HG02938 (cell line): ENCODE data around the gene WBP4.
A peak's percentile ranks its signal among the peaks of the same experiment; 100 is the strongest.
"Not testable (repeated sequence)": the region's sequence is repeated elsewhere in the genome, so short reads cannot be mapped to it uniquely, and the experiment has no call there.

Experiments used
- ATAC-seq: cut with Tn5 transposase; IDR thresholded peaks from one replicate; pipeline ENCODE4 v1.9.1; 2021; ENCODE audit warnings: mild to moderate bottlenecking, moderate library complexity; ENCODE audit not compliant: unreplicated experiment

The WBP4 gene, protein sequence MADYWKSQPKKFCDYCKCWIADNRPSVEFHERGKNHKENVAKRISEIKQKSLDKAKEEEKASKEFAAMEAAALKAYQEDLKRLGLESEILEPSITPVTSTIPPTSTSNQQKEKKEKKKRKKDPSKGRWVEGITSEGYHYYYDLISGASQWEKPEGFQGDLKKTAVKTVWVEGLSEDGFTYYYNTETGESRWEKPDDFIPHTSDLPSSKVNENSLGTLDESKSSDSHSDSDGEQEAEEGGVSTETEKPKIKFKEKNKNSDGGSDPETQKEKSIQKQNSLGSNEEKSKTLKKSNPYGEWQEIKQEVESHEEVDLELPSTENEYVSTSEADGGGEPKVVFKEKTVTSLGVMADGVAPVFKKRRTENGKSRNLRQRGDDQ

DNA sequence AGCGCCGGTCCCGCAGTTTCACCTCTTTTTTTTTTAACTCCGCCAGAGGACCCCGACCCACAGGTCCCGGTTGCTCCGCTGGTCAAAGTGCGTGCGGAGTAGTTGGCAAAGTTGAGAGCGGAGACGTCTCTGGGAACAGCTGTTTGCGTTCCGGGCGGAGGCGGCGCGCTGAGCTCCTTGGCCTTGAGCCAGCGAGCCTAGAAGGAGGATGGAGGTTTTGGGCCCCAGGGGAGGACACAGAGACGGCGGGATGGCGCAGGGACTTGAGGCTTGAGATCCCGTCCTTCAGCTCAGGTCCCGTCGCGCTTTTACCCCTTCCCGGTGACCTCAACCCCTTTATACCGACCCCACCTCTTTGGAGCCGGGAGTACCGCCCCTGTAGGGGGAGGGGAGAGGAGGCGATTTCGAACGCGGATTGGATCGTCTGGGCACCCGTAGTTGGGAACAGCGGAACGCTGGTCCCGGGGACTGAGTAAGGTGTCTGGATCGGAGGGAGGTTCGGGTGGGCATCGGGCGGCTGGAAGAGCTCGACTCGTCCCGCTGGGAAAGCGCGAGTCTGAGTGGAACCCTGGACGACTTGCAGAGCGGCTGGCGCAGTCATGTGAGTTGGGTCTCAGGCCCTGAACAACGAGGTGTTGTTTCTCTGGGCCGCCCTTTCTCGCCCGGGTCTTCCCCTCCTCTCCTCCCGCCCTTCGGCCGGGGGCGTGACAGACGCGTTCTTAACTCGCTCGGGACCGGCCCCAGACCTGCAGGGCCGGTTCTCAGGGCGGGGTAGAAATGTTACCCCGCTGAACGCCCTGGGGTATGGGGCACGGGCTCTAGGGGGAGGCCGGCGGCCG, at the start of gene WBP4:
TSS of gene WBP4 (plus strand) at position 435 of the 839 bp plus-strand sequence. CDS start at position 600, 165 bp downstream.
- peak; percentile 67 for ATAC-seq

DNA sequence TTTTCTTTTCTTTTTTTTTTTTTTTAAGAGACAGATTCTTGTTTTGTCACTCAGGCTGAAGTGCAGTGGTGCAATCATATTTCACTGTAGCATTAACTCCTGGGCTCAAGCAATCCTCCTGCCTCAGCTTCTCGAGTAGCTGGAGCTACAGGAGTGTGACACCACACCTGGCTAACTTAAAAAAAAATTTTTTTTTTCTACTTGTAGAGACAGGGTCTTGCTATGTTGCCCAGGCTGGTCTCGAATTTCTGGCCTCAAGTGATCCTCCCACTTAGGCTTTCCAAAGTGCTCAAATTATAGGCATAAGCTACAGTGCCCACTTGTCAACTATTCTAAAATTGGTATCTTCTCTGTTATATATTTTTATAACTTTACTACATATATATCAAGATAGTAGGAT, 48.8 kb upstream of the WBP4 start:
- ATAC-seq = no peak

DNA sequence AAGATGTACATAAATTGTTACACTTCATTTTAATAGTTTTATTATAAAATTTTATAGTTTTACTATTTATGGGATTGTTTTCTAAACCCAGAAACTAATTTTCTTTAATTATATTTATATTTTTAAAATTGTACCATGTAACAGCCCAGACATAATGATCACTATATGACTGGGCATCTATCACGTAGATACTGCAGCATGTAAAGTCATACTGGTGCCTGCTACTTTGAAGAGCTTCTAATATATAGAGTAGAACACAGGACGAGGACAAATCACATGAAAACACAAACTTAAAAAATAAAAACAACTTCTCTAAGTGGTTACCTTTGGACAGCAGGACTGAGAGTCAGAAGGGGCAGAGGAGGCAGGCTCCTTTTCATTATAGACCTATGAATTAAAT, 47.5 kb upstream of the WBP4 start:
- ATAC-seq = no peak

DNA sequence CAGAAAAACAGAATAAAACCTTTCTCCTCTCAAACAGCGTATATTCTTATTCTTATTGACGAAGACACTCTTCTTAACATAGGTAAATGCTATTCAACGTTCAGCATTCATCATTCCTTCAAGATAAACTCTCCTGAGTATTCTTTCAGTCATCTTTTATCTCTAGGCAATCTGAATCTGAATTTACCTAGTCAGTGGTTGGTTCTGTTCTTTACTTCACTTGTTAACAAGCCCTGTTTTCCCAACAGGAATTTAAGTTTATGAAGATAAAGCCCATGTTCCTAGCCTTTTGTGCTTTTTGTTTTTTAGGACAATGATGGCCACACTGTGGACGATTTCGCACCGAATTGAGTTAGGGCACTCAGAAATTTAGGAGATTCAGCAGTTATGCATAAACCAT, 45.4 kb upstream of the WBP4 start:
- no peak for ATAC-seq

DNA sequence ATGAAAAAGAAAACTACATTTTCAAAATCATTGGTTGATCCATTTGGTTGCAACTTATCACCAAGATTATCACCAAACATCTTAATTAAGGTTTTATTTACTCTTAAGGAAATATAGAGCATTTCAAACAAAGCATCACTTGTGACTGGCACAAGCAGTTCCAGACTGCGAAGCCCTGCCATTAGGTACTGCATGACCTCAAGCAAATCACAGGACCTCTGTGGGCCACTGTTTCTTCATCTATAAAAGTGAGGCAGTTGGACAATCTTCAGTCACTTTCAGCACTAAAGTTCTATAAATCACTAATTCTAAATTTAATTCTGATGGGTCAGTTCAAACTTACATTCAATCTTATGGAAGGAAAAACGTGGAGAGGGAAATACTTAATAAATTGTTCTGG, 44.1 kb upstream of the WBP4 start:
- no peak for ATAC-seq

GRCh38 chr13:41017817-41018601, 43.3 kb upstream of the WBP4 start:
- ATAC-seq = no peak

GRCh38 chr13:41018602-41018948, 42.7 kb upstream of the WBP4 start:
- no peak for ATAC-seq

DNA sequence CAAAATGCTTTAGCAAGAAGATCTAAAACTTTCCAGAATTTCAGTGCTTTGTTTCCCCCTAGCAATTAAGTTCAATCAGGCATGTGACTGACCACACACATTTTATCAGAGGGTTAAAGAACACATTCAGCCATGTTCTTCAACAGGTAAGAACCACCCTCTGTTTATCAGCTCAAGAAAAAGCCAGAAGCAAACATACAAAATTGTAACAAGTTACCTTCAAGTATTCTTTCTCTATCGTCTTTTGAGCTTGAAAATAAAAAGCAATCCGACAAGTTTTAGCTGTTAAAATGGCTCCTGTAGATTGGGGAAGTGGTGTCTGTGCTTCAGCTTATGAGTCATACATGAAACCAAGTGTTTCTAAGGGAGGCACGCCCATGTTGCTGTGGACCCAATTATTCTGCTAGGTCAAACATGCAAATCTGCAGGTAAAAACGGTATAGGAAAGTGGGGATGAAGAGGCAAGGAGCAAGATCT, 42.3 kb upstream of the WBP4 start, which contains the start of gene ELF1:
TSS of gene ELF1 (minus strand) at position 306 of the 477 bp plus-strand sequence. CDS start 37,262 bp downstream, outside the sequence.
- ATAC-seq = peak; percentile 93

DNA sequence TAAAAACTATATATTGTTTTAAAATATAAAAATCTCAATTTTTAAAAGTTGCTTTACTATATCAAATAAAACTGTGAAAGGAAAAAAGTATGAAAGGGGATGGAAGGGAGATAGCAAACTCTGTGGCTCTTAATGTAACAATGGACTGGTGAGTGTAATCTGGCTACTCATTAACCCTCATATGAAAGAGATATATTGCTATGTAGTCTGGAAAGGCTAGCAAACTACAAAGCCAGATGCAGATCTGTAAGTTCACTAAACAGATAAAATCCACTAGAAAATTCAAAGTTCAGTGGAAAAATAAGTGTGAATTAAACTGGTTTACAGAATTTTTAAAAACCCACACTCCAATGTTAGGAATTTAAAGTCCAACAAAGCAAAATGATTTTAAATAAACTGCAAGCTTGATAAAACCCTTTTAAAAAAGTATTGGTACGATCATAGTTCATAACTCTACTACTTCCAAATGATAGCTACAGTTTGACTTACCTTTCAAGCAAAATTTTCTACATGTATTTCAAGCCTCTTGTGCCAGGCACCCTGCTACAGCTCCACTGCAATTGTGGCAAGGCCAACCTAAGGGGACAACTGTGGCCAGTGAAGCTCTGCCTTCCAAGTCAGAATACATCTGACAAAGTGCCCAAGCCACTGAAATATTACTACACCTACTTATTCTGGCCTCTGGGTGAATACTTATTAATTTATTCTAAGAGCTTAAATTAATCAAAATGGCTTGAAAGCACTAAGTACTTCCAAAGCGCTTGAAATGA, 41.5 kb upstream of the WBP4 start:
- ATAC-seq = peak; percentile 46

- ATAC-seq = no peak
Measured at GRCh38 chr13:41025518-41025917, 35.8 kb upstream of the WBP4 start.

DNA sequence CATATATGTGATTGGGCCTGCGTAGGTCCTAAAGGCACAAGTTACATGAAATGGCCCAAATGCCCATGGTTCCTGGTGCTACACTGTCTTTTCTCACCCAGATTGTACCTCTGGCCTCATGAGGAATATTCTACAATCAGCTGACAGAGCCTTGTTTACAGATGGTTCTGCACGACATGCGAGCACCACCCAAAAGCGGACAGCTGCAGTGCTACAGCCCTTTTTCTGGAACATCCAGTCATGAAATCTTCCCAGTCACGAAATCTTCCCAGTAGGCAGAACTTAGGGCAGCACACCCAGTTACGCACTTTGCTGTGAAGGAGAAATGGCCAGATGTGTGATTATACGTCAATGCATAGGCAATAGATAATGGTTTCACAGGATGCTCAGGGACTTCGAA, 34.5 kb upstream of the WBP4 start:
- no peak for ATAC-seq

- ATAC-seq = no peak
Measured at GRCh38 chr13:41028051-41028450, 33.3 kb upstream of the WBP4 start.

DNA sequence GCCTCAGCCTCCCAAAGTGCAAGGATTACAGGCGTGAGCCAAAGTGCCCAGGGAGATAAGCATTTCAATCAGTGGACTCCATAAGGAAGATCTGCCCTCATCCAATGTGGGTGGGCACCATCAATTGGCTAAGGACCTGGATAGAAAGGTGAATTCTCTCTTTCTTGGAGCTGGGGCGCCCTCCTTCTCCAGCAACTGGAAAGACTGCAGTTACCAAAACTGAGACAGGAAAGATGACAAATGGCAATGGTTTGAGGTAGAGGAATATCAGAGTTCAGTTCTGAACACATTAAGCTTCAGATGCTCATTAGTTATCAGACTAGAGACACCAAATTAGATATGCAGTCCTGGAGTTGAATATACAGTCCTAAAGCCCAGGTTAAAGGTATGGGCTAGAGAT, 31.7 kb upstream of the WBP4 start:
- no peak for ATAC-seq

- ATAC-seq = no peak
Measured at GRCh38 chr13:41032691-41033376, 28.5 kb upstream of the WBP4 start.

DNA sequence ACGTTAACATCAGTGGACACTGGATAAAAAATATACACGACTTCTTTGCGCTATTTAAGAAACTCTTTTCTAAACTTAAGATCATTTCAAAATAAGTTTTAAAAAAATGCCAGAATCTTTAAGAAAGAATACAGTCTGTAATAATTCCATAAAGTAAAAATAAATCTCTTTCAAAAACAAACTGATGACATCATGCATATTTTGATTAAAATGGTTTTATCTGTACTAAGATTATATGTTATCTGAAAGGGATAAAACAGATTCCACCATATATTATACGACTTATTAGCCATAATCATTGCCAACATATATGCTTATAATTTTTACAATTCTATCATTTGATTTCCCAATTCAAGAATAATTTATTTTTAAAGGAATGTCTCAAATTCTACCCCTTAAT, 26.9 kb upstream of the WBP4 start:
- ATAC-seq = no peak

- ATAC-seq = no peak
Measured at GRCh38 chr13:41034881-41035280, 26.4 kb upstream of the WBP4 start.

DNA sequence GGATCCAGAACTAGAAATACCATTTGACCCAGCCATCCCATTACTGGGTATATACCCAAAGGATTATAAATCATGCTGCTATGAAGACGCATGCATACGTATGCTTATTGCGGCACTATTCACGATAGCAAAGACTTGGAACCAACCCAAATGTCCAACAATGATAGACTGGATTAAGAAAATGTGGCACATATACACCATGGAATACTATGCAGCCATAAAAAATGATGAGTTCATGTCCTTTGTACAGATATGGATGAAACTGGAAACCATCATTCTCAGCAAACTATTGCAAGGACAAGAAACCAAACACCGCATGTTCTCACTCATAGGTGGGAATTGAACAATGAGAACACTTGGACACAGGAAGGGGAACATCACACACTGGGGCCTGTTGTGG, 24.8 kb upstream of the WBP4 start:
- ATAC-seq = not testable (repeated sequence)

- no peak for ATAC-seq
Measured at GRCh38 chr13:41039746-41040145, 21.6 kb upstream of the WBP4 start.

GRCh38 chr13:41040584-41041334, 20.6 kb upstream of the WBP4 start:
- ATAC-seq = no peak
